Right lobe of liver (tissue), 4 donors: ENCODE results near the gene AKAP8.

Experiments used
- CTCF ChIP-seq, 4 donors: fragments of 200-600 bp in 3 of 4; fragments of 450-650 bp in 1 of 4; IDR thresholded peaks; one replicate each; pipeline versions ENCODE4 v1.5.1 to v1.8.0; 2016 to 2022; ENCODE audit warnings: antibody characterized with exemption in 4 of 4, mild to moderate bottlenecking in 2 of 4
- POLR2A ChIP-seq: fragments of 450-650 bp; IDR thresholded peaks from one replicate; pipeline ENCODE4 v1.6.1; 2017; ENCODE audit warnings: antibody characterized with exemption, mild to moderate bottlenecking
- donor health status: DM: no; HTN: no; CAD: no.
- donor health status: DM: no; HTN: no; CAD: no.
- donor health status: DM: no; HTN: yes; CAD: no.

GRCh38 chr19:15337202-15337601, 42.4 kb downstream of the AKAP8 start:
- TF ChIP-seq CTCF (IDR thresholded peaks at IDR 0.05) (no peak), POLR2A (no peak)
